ENCODE results near the gene LCN10.

LCN10 gene

DNA sequence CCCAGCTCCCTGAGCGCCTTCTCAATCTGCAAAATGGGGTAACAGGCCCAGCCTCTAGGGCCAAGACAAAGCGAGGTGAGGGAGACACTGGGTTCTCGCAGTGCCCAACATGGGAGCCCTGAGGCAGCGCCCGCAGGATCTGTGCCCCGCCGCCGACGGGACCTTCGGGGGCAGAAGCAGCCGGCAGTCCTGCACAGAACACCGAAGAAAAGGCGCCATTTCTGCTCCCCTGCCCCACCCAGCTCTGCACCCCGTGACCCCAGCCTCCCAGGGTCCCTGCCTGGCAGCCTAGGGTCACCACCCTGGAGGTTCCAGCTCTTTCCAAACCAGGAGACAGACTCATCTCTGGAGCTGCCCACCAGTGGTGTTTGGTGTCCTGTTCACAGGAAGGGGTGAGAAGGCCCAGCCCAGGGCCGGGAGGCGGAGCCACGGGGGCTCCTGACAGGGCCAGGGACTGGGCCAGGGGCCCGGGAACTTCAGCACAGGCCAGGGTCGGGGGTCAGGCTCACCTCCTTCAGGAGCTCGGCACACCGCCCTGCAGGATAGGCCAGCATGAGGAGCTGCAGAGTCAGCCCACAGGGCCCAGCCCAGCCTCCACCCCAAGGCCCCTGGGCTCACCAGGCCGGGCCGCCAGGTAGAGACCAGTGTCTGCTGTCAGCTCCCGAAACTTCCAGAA lies 12.0 kb upstream of the LCN10 start:
- DNase-seq, result no peak

DNA sequence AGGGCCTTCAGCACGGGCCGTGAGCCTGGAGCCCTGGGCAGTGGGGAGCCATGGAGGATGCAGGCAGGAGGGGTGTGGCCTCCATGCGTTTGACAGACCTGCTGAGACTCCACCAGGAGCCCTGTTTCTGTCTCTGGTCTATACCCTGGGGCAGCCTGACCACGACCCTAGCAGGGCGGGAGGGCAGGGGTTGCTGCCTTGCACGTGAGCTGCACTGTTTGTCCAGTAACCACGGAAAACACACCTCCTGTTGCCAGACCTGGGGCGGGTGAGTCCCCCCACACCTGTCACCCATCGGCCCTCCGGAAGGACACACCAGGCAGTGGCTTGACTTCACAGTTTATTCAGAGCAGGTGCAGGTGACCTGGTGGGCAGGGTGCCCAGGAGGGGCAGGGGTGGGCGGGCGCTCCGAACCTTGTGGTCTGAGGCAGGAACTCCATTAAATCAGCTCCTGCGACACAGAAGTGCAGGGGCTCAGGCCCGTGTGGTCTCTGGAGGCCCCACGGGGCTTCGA lies 11.4 kb upstream of the LCN10 start:
- no peak for DNase-seq

DNA sequence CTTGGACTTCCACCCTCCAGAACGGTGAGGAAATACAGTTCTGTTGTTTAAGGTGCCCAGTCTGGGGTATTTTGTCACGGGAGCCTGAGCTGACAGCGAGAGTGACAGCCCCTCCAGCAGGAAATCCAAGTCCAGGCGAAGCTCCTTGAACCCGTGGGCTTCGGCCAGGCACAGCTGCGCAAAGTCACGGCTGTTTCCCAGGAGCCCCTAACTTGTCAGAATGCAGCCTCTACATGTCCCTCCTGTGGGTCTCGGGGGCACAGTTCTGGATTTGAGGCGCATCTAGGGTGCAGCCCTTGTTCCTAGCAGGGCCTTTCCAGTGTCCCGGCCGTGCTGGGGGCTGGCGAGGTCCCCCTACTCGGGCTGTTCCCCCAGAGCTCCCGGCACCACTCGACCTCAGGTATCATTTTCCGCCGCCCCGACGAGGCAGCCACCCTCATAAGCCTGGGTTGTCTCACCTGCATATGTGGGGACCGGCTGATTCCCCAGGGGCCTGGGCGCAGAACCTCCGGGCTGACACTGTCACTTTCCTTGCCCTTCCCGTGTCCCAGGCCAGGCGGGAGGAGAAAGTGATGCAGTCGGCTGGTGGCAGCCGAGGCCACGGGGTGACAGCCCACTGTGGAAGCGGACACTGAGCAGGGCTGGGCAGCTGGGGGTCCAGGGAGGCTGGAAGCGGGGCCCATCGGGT lies 10.8 kb upstream of the LCN10 start:
- no peak for DNase-seq

DNA sequence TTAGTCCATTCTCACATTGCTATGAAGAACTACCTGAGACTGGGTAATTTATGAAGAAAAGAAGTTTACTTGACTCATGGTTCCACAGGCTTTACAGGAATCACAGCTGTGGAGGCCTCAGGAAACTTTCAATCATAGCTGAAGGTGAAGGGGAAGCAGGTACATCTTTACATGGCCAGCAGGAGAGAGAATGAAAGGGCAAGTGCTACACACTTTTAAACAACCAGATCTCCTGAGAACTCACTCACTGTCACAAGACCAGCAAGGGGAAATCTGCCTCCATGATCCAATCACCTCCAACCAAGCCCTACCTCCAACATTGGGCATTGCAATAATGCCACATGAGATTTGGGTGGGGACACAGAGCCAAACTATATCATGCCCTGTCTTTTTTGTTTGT lies 9.1 kb upstream of the LCN10 start:
- DNase-seq, result no peak

DNA sequence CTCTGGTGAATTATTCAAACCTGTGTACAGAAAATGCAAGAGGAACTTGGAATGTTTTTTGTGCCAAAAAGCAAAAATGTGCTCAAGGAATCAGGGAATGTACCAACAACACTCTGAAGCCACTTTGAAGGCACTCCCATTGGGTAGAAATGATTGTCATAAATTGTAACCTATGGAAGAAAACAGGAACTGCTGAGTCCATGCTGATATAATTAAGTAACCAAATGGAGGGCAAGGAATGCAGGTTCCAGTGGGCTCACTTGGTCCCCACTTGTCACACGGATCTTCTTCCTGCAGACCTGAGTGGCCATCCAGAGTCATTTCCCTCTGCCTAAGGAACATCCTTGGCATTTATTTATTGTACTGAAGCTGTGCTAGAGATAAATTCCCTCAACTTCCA lies 8.5 kb upstream of the LCN10 start:
- no peak for DNase-seq

DNA sequence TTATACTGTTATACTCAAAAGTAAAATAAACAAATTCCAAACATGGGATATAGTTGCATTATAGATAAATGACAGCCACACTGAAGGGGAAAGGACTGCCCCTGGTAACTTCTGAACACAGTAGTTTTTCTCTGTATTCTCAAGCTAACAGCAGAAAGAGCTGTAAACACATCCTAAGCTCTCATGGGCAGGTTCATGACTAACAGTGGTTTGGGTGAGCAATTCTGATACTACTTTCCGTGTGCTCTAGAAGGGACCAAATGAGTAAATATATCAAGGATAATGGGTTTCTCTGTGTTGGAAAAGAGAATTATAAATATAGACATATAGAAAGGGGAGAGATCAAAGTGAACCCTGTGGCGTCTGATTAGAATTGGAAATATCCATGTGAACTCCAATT lies 7.8 kb upstream of the LCN10 start:
- DNase-seq, result no peak

DNA sequence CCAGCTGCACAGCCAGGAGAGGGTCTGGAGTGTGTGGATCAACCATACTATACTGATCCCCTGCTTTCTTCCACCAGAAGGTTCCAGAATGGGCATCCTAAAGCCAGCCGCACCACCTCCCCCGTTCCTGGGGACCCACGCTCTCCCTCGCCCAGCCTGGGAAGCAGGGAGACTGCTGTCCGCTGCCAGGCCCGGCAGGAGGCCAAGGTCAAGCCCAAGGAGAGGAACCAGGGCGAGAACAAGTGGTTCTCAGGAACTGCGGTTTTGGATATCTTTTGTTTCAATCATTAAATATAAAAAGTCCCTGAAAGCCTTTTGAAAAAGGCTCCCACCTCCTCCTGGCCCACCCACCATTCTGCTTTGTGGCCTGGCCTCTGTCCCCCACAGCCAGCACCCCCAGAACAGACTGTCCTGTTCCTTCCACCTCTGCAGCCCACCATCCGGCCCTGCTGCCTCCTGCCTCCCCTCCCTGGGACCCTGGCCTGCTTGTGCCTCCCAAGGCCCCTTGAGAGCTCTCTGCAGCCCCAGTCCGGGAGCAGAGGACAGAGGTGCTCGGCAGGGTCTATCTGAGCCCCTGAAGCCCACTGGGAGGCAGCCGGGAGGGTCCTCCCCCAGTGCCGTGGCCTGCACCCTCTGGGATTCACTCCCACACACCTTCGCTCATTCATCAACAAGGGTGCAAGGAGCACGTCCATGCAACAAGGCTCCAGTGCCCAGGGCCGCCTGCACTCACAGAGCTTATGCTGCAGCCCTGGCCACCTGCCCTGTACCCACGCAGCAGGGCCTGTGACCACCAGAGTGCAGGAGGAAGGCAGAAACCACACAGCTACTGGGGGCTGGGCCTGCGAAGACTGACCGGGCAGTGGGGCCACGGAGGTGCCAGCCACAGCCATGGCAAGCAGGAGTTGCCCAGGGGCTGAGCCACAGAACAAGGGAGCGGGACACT lies 6.2 kb upstream of the LCN10 start:
- no peak for DNase-seq

DNA sequence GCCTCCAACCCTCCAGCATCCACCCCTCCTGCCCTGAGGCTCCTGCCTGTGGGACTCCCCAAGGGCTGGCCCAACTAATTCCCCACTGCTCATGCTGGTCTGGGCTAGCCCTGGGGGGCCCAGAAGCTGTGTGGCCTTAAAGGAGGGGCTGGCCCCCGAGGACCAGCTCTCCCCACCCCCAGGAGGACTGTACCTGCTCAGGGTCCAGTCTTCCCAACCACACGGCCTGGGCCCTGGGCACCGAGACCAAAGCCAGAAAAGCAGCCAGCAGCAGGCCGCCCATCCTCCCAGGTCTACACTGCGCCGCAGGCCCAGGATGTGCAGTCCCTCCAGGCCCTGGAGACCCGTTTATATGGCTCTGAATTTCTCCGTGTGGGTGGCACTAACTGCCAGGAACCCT lies 5.5 kb upstream of the LCN10 start, which contains the start of gene LCN6:
Gene LCN6, minus strand, starts transcription at position 325 of the 400 bp plus-strand sequence. Its CDS starts 42 bp downstream, at position 283.
- no peak for DNase-seq

DNA sequence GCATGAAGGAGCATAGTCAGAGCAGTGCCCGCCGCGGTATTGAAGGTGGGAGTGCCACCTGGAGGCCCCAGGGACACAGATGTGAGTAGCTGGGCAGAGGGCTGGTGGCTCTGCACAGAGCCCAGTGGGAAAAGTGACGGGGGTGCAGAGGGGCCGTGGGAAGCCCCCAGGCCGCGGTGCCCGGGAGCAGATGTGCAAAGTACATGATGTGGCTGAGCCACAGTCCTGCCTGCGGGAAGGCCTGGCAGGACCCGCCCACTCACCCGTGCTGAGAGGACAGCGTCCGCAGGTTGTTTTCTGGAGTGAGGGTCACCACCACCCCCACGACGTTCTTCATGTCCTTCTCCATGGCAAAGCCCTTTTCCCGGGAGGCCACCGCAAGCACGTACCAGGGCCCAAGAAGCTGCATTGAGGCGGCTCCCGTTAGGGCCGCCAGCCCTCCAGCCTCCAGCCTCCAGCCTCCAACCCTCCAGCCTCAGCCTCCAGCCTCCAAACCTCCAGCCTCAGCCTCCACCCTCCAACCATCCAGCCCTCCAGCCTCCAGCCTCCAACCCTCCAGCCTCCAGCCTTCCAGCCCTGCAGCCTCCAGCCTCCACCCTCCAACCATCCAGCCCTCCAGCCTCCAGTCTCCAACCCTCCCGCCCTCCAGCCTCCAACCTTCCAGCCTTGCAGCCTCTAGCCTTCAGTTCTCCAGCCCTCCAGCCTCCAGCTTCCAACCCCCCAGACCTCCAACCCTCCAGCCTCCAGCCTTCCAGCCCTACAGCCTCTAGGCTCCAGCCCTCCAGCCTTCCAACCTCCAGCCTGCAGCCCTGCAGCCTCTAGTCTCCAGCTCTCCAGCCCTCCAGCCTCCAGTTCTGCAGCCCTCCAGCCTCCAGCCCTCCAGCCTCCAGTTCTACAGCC lies 4.7 kb upstream of the LCN10 start:
- no peak for DNase-seq

DNA sequence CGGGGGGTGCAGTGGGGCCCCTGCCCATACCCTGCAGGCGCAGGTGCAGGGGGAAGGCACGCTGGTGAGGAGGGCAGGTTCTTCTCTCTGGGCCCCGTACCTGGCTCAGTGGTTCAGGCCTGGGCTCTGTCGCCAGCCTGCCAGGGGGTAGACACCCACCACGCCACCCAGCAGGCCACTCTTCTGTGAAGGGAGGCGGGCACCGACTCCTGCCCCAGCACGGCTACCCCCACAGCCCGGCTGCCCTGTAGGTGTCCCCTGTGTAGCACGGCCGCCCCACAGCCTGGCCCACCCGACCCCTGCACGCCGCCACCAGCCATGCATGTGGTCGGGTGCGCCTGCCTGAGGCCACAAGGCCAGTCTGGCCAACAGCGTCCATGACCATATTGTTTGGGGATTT lies 3.9 kb upstream of the LCN10 start:
- DNase-seq, result no peak

DNA sequence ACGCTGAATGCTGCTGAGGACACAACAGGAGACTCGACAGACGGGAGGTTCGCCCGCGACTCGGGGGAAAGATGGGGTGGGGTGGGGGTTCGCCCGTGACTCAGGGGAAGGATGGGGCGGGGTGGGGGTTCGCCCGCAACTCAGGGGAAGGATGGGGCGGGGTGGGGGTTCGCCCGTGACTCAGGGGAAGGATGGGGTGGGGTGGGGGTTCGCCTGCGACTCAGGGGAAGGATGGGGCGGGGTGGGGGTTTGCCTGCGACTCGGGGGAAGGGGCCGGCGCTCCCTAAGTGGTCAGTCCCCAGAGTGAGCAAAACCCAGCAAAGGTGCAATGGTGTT lies 3.4 kb upstream of the LCN10 start:
- DNase-seq, result no peak

DNA sequence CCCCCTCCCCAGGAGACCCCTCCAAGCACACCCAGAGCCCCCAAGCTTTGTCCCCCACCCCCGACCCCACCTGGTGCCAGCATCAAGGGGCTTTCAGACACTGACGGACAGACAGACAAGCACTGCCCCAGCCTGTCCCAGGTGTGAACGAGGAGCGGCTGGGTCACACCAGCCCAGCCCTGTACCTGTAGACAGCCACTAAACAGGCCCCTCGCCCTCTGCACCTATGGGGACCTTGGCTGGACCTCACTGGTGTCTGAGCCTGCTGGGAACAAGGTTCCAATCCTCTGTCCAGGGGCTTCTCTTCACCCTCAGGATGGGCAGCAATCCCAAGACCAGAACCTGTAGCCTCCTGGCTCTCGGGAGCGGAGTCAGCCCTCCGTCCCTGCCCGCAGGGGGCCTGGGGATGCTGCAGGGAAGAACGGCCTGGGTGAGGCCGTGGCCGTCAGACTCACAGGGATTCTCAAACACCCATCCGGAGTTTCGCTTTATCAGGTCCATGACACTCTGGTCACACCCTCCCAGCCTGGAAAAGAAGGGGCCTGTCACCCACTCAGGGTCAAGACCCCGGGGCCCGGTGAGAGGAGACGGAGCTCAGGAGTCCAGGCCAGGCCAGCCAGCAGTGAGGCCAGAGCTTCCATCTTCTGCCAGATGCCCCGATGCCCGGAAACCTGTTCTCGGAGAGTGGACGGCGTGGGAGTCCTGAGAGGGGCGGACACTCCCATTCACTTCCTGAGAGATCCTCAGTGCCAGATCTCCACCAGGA lies 2.8 kb upstream of the LCN10 start:
- no peak for DNase-seq

DNA sequence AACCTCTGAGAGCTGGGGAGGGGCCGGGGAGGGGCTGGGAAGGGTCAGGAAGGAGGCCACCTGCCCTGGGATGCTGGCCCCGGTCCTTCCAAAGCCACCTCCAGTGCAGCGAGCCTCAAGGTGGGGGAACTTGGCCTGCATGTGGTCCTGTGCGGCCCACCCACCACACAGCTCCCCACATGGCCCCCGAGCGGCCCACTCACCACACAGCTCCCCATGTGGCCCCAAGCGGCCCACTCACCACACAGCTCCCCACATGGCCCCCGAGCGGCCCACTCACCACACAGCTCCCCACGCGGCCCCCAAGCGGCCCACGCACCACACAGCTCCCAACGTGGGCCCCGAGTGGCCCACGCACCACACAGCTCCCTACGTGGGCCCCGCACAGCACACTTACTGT lies 2.0 kb upstream of the LCN10 start:
- no peak for DNase-seq

DNA sequence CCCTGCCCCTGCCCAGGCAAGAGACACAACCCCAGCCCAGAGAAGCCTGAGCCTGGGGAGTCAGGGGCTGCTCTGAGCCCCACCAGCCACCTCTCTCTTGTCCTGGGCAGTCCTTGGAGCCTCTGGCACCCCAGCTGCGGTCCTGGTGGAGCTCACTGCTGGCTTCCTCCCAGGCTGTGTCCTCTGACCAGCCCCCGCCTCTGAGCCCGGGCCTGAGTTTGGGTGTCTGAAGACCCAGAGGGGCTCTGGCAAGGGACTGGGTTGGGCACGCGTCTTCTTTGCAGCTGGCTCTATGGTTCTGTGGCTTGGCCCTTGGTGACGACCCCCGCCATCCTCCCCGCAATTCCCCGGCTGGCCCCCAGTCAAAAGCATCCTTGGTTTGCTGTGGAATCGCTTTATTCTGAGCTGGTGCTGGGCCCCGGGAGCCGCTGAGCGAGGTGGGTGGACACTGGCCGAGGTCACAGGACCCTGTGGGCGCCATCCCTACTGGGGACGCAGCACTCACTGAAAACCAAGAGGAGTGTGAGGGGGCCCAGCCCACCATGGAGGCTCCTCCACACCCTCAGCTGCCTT lies 985 bp upstream of the LCN10 start:
- no peak for DNase-seq

DNA sequence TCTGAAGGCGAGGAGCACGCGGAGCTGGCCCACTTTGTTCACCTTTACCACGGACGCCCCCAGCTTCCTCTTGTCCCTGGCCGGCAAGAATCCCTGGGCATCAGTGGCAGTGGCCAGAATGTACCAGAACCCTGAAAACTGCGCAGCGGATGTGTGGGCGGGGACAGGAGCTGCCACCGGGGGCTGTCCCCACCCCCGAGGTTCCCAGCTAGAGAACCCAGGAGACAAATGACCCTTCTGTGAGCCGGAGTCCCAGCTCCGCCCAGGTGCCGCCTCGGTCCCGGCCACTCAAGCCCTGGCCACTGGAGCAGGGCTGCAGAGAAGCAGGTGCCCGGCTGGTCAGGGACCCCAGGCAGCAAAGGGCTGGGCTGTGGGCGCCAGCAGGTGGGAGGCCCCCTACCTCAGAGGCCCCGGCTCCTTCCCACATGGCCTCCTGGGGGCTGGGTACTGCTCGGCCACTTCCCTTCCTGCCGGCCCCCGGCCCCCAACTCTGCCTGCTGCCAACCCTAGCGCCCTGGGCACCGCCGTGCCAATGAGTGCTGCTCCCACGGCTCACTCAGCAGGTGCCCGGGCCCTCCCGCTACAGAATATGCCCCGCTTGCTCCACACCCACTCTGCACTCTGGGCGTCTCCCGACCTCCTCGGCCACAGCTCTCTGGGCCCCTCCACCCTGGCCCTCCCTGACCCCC lies 713 bp downstream of the LCN10 start:
- DNase-seq, result no peak

DNA sequence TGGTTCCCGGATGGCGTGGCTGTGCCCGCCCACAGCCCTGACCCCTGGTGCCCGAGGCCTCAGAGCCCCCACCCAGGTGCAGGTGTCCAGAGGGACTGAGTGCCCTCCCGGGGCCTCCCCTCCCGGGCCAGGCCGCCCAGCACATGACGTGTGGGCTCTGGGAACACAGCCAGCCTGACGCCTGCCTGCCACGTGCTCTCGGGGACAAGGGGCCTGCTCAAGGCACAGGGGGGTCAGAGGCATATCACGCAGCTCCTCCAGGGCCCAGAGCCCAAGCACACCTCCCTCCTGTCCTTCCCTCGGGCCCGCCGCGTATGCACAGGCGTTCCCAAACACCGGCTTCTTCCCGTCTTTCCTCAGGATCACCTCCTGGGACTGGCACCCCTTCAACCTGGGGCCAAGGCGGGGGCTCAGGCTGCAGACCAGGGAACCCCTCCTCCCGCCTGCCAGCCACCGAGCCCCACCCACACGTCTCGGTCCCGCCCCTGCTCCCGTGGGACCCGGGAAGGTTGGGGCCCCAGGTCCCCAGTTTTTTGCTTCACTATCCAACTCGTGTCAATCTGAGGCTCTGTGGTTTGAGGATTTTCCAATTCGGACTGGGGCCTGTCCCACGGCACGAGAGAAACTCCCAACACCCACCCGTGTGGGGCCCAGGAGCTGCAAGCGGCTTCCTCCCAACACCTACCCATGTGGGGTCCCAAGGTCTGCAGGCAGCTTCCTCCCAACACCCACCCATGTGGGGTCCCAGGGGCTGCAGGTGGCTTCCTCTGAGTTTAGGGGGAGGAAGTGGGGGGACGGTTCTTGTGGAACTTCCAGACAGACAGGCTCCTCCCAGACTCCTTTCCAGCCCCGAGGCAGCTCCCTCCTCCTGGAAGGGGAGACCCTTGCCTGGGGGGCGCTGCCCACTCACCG lies 1.5 kb downstream of the LCN10 start:
- no peak for DNase-seq

DNA sequence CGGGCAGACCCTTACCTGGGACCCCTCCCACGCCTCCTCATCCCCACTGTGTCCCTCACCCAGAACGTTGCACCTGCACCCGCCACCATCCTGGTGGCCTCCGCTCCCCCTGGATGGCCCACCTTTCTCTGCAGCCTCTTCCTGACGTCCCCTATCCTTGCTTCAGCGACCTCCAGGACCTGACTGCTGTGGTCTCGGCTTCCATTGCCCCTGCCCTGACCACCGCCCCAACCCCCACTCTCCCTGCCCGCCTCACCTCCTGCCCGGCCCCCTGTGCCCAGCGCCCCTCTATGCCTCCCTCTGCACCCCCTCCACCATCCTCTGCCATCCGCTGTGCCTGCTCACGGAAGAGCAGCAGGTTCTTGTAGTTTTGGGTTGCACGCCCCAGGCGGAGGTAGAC lies 2.2 kb downstream of the LCN10 start:
- DNase-seq, result no peak

DNA sequence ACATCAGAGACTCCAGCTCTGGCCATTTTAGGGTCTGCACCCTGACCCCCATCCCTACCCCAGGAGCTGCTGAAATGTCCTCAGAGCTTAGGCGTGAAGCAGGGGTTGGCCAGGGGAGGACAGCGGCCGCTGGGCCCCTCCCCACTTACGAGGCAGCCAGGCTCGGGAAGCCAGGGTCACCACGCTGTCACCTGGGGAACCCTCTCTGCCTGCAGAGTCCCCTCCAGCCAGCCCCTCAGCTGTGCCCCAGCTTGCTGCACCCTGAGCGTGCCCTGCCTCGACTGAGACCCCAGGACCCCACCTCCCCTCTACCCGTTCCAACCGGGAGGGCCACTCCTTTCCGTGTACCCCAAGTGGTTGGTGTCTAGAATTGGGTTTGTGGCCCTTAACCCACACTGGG lies 2.7 kb downstream of the LCN10 start:
- no peak for DNase-seq

DNA sequence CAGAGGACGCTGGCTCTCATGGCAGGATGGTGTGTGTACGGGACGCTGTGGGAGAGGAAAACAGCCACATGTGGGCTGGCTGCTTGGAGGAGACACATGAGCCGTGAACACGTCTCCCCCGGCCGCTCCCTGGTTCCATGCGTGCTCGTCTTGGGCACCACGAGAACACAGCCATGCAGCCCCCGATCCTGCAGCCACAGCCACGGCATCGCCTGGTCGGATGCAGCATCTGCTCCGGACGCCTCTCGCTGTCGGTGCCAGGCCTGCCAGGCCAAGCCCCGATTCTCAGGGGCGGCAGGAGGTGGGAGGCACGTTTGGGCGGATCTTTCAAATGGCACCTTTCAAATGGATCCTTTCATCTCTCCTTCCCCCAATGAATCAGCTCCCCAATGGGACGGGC lies 3.2 kb downstream of the LCN10 start:
- no peak for DNase-seq

DNA sequence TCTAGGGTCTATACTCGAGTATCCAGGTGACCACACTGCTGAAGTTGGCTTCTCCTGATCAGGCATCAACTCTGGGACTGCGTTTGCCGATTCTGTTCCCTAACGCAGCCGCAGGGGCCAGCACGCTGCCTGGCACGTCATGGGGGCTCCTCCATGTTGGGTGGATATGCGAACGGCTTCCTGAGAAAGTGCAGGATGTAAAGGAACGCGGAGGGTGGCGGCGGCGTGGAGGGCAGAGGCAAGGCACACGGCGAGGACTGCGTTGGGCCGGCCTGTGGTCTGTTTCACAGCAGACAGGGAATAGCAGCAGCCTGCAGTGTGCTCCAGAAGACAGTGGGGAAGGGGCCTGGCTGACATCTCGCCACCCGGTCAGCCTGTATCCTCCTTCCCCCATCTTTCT lies 3.8 kb downstream of the LCN10 start:
- no peak for DNase-seq

All from effector CD8-positive, alpha-beta T cell (primary cell).